IPS-20b (cell line): Measurements from ENCODE around the gene NLRP9.
"Not testable (repeated sequence)": the region's sequence is repeated elsewhere in the genome, so short reads cannot be mapped to it uniquely, and the experiment has no call there.

Experiments
- H3K27ac ChIP-seq: one replicate; pipeline ENCODE4 v1.5.1; 2013; ENCODE audit warnings: low read length
- H3K27me3 ChIP-seq: 2 replicates; pipeline ENCODE4 v1.6.1; 2013; ENCODE audit warnings: mild to moderate bottlenecking, low read length, inconsistent platforms; ENCODE audit not compliant: insufficient read depth
- H3K36me3 ChIP-seq: 2 replicates; pipeline ENCODE4 v1.6.1; 2013; ENCODE audit warnings: low read depth, mild to moderate bottlenecking, inconsistent platforms, low read length, moderate library complexity; ENCODE audit not compliant: insufficient read depth
- H3K4me1 ChIP-seq: 2 replicates; pipeline ENCODE4 v1.6.1; 2013; ENCODE audit warnings: mild to moderate bottlenecking, control low read depth, inconsistent platforms, low read length, moderate library complexity; ENCODE audit not compliant: insufficient read depth
- H3K4me3 ChIP-seq: 2 replicates; pipeline ENCODE4 v1.5.1; 2013; ENCODE audit warnings: mild to moderate bottlenecking, low read length, inconsistent platforms
- H3K9ac ChIP-seq: 2 replicates; pipeline ENCODE4 v1.6.1; 2013; ENCODE audit warnings: low read depth, mild to moderate bottlenecking, inconsistent platforms, low read length, moderate library complexity
- H3K9me3 ChIP-seq: 2 replicates; pipeline ENCODE4 v1.6.1; 2013; ENCODE audit warnings: mild to moderate bottlenecking, low read depth, low read length, inconsistent platforms; ENCODE audit not compliant: insufficient read depth

NLRP9 gene

GRCh38 chr19:55738302-55738701, at the start of gene NLRP9:
Gene NLRP9 (minus strand): TSS chr19:55738402. CDS start chr19:55738374, 28 bp downstream.
- no peak within 1 kb of the TSS for H3K9ac ChIP-seq
- no peaks in the 10 kb centered on the region for H3K27me3 ChIP-seq
- H3K9me3 ChIP-seq = peaks cover 77% of the 10 kb centered on the region
- H3K4me1 ChIP-seq = no peaks in the 10 kb centered on the region
- H3K36me3 ChIP-seq = no peaks in the 10 kb centered on the region
- H3K4me3 ChIP-seq = no peak within 1 kb of the TSS
- H3K27ac ChIP-seq = no peak within 1 kb of the TSS

- H3K27me3 ChIP-seq = no peaks in the 10 kb centered on the region
- no peak overlapping the region for H3K4me3 ChIP-seq
- peaks cover 82% of the 10 kb centered on the region for H3K9me3 ChIP-seq
- H3K36me3 ChIP-seq = no peaks in the 10 kb centered on the region
- H3K27ac ChIP-seq = no peak overlapping the region
- H3K4me1 ChIP-seq = no peaks in the 10 kb centered on the region
- no peak overlapping the region for H3K9ac ChIP-seq
These were observed 42.9 kb upstream of the NLRP9 start for GRCh38 chr19:55781112-55781511.

GRCh38 chr19:55778331-55778730, 40.1 kb upstream of the NLRP9 start:
- H3K36me3 ChIP-seq = no peaks in the 10 kb centered on the region
- no peak overlapping the region for H3K9ac ChIP-seq
- H3K9me3 ChIP-seq = peaks cover 70% of the 10 kb centered on the region
- H3K4me3 ChIP-seq = no peak overlapping the region
- no peak overlapping the region for H3K27ac ChIP-seq
- H3K4me1 ChIP-seq = no peaks in the 10 kb centered on the region
- H3K27me3 ChIP-seq = no peaks in the 10 kb centered on the region

- H3K36me3 ChIP-seq = no peaks in the 10 kb centered on the region
- peaks cover 64% of the 10 kb centered on the region for H3K9me3 ChIP-seq
- H3K27ac ChIP-seq = no peak overlapping the region
- H3K27me3 ChIP-seq = no peaks in the 10 kb centered on the region
- no peaks in the 10 kb centered on the region for H3K4me1 ChIP-seq
- no peak overlapping the region for H3K4me3 ChIP-seq
- no peak overlapping the region for H3K9ac ChIP-seq
These were observed 39.3 kb upstream of the NLRP9 start for GRCh38 chr19:55777528-55777927.

GRCh38 chr19:55769632-55770031, 31.4 kb upstream of the NLRP9 start:
- not testable (repeated sequence) for H3K9ac ChIP-seq, H3K4me3 ChIP-seq, H3K27me3 ChIP-seq, H3K36me3 ChIP-seq, H3K4me1 ChIP-seq, H3K27ac ChIP-seq
- H3K9me3 ChIP-seq = peaks cover 67% of the 10 kb centered on the region

GRCh38 chr19:55768818-55769217, 30.6 kb upstream of the NLRP9 start, which contains the start of gene RFPL4AL1:
Gene RFPL4AL1 (plus strand): TSS chr19:55769118. CDS start chr19:55771805, 2,687 bp downstream.
- H3K9me3 ChIP-seq = peaks cover 72% of the 10 kb centered on the region
- H3K4me3 ChIP-seq, H3K27me3 ChIP-seq, H3K36me3 ChIP-seq, H3K4me1 ChIP-seq, H3K9ac ChIP-seq, H3K27ac ChIP-seq: not testable (repeated sequence)

- H3K27ac ChIP-seq = no peak overlapping the region
- no peak overlapping the region for H3K9ac ChIP-seq
- no peaks in the 10 kb centered on the region for H3K4me1 ChIP-seq
- H3K27me3 ChIP-seq = no peaks in the 10 kb centered on the region
- peaks cover 63% of the 10 kb centered on the region for H3K9me3 ChIP-seq
- H3K36me3 ChIP-seq = no peaks in the 10 kb centered on the region
- H3K4me3 ChIP-seq = no peak overlapping the region
These were observed 28.3 kb upstream of the NLRP9 start for GRCh38 chr19:55766466-55766865.

GRCh38 chr19:55758797-55759196, 20.6 kb upstream of the NLRP9 start, which contains the start of gene RFPL4A:
Gene RFPL4A (plus strand): TSS chr19:55759097. CDS start chr19:55761801, 2,704 bp downstream.
- not testable (repeated sequence) for H3K9ac ChIP-seq, H3K4me1 ChIP-seq, H3K27me3 ChIP-seq, H3K36me3 ChIP-seq, H3K4me3 ChIP-seq, H3K27ac ChIP-seq
- H3K9me3 ChIP-seq = peaks cover 51% of the 10 kb centered on the region

- H3K27ac ChIP-seq, H3K36me3 ChIP-seq, H3K9ac ChIP-seq, H3K4me1 ChIP-seq, H3K27me3 ChIP-seq, H3K4me3 ChIP-seq: not testable (repeated sequence)
- peaks cover 69% of the 10 kb centered on the region for H3K9me3 ChIP-seq
These were observed 18.6 kb upstream of the NLRP9 start for GRCh38 chr19:55756808-55757207.

GRCh38 chr19:55753401-55753800, 15.2 kb upstream of the NLRP9 start:
- no peaks in the 10 kb centered on the region for H3K36me3 ChIP-seq
- H3K27me3 ChIP-seq = no peaks in the 10 kb centered on the region
- peaks cover 80% of the 10 kb centered on the region for H3K9me3 ChIP-seq
- no peak overlapping the region for H3K4me3 ChIP-seq
- H3K9ac ChIP-seq = no peak overlapping the region
- H3K27ac ChIP-seq = no peak overlapping the region
- H3K4me1 ChIP-seq = no peaks in the 10 kb centered on the region

- Histone ChIP-seq H3K36me3 (no peaks in the 10 kb centered on the region), H3K4me3 (no peak overlapping the region), H3K27ac (no peak overlapping the region), H3K27me3 (no peaks in the 10 kb centered on the region), H3K9me3 (peaks cover 89% of the 10 kb centered on the region), H3K9ac (no peak overlapping the region), H3K4me1 (no peaks in the 10 kb centered on the region)
These were observed 12.5 kb upstream of the NLRP9 start for GRCh38 chr19:55750715-55751114.

GRCh38 chr19:55730378-55730777, 7.8 kb downstream of the NLRP9 start:
- not testable (repeated sequence) for H3K36me3 ChIP-seq, H3K4me3 ChIP-seq, H3K27me3 ChIP-seq, H3K4me1 ChIP-seq, H3K9ac ChIP-seq, H3K27ac ChIP-seq
- H3K9me3 ChIP-seq = peaks cover 78% of the 10 kb centered on the region

GRCh38 chr19:55723491-55723890, 14.7 kb downstream of the NLRP9 start:
- Histone ChIP-seq H3K4me1 (no peaks in the 10 kb centered on the region), H3K36me3 (no peaks in the 10 kb centered on the region), H3K27ac (no peak overlapping the region), H3K9ac (no peak overlapping the region), H3K9me3 (peaks cover 91% of the 10 kb centered on the region), H3K27me3 (no peaks in the 10 kb centered on the region), H3K4me3 (no peak overlapping the region)
